Coronary artery (tissue), 2 donors: Measurements from ENCODE around the gene ATP9B.

Experiments
- DNase-seq: peaks from one replicate; pipeline ENCODE4 v3.0.0-alpha.2; 2017; ENCODE audit warnings: low spot score
- H3K27ac ChIP-seq, 2 donors: fragments of 200-600 bp; sonication (generic); one replicate each; pipeline ENCODE4 v1.5.1; 2016 to 2019
- H3K4me3 ChIP-seq: fragments of 200-600 bp; sonication (generic); 2 replicates; pipeline ENCODE4 v1.5.1; 2016; ENCODE audit warnings: mild to moderate bottlenecking, moderate library complexity
- CTCF ChIP-seq: fragments of 200-600 bp; sonication (generic); IDR thresholded peaks from one replicate; pipeline ENCODE4 v1.5.1; 2019; ENCODE audit warnings: antibody characterized with exemption

The ATP9B gene

DNA sequence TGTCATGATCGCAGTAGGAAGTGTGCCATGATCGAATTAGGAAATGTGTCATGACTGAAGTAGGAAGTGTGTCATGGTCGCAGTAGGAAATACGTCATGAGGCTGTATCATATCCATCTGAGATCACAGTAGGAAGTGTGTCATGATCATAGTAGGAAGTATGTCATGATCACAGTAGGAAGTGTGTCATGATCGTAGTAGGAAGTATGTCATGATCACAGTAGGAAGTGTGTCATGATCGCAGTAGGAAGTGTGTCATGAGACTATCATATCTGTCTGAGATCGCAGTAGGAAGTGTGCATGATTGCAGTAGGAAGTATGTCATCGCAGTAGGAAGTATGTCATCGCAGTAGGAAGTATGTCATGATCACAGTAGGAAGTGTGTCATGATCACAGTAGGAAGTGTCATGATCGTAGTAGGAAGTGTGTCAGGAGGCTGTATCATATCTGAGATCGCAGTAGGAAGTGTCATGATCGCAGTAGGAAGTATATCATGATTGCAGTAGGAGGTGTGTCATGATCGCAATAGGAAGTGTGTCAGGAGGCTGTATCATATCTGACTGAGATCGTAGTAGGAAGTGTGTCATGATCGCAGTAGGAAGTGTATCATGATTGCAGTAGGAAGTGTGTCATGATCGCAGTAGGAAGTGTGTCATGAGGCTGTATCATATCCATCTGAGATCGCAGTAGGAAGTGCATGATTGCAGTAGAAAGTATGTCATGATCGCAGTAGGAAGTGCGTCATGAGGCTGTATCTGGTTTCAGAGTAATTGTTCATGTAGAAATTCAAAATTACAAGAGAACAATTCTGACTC, 270.1 kb downstream of the ATP9B start:
- Histone ChIP-seq H3K4me3 (no peak overlapping the region), H3K27ac (no peak overlapping the region)
- TF ChIP-seq CTCF = no peak
- no peak for DNase-seq

DNA sequence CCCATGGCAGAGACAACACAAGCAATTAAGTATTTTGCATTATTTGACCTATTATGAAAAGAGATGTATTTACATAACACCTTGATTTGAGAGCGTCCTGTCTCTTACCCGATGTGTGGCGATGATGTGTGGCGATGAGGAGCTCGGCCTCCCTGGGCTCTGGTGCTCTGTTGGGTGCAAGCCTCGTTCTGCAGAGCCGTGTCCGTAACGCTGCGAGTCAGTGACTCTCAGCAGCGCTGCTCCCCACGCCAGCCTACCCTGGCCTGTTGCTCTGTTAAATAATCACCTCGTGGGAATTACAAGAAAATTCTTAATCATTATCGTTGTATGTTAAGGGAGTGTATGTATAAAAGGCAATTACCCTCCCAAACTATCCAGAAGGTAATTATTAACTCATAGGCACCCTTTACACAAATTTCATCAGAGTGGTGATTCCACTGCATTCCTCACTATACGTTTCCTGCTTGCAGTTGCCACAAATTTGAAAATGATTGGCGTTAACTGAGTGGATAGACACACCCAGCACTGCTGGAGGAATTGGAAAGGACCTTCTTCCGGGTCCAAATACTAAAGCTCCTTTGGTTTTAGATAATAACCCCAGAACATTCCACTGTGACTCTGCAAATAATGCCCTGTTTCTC, 274.5 kb downstream of the ATP9B start:
- H3K4me3 ChIP-seq = no peak overlapping the region
- no peak overlapping the region for H3K27ac ChIP-seq
- TF ChIP-seq CTCF = no peak
- DNase-seq = no peak

DNA sequence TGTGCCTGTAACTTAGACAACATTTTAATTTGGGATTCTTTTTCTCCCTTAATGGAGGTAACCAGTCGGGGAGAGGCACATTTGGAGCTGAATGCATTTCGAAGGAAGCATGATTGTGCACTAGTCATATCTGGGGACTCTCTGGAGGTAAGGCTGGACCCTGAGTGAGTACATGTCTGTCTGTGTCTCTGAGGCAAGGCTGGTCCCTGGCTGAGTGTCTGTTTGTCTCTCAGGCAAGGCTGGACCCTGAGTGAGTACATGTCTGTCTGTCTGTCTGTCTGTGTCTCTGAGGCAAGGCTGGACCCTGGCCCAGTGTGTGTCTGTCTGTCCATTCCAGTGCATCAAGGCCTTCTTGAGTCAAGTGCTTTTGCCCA, 275.0 kb downstream of the ATP9B start:
- no peak for TF ChIP-seq CTCF
- no peak overlapping the region for H3K27ac ChIP-seq
- DNase-seq = no peak
- H3K4me3 ChIP-seq = no peak overlapping the region

DNA sequence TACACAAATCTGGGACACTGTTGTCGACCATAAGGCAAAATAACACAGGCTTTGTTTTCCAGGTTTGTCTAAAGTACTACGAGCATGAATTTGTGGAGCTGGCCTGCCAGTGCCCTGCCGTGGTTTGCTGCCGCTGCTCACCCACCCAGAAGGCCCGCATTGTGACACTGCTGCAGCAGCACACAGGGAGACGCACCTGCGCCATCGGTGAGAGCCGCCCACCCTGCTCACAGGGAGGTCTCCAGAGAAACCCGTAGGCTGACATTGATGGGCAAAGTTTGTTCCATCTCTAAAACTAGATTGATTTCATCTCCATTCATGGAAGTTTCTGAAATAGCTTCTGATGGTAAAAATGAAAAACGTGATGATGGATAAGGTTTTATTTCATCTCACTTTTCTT, 276.2 kb downstream of the ATP9B start:
- no peak overlapping the region for H3K27ac ChIP-seq
- no peak for DNase-seq
- no peak overlapping the region for H3K4me3 ChIP-seq
- no peak for TF ChIP-seq CTCF

GRCh38 chr18:79345981-79346380, 276.8 kb downstream of the ATP9B start:
- DNase-seq = no peak
- Histone ChIP-seq H3K4me3 (no peak overlapping the region), H3K27ac (no peak overlapping the region)
- TF ChIP-seq CTCF = no peak

DNA sequence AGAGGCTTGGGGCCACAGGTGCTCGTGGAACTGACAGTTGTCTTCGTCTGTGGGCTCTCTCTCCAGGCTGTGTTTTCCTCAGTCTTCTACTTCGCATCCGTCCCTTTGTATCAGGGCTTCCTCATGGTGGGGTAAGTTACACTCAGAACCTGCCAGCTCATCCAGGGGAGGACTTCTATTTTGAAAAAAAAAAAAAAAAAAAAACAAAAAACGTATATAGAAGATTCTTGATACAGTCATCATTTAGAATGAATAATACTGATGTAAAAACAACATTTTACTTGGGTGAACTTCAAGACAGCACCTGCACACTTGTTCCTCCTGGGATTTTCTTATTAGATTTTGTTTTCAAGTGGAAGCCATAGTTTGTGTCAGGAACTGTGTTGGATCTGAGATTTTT, 278.9 kb downstream of the ATP9B start:
- Histone ChIP-seq H3K4me3 (no peak overlapping the region), H3K27ac (no peak overlapping the region)
- no peak for DNase-seq
- TF ChIP-seq CTCF = no peak

DNA sequence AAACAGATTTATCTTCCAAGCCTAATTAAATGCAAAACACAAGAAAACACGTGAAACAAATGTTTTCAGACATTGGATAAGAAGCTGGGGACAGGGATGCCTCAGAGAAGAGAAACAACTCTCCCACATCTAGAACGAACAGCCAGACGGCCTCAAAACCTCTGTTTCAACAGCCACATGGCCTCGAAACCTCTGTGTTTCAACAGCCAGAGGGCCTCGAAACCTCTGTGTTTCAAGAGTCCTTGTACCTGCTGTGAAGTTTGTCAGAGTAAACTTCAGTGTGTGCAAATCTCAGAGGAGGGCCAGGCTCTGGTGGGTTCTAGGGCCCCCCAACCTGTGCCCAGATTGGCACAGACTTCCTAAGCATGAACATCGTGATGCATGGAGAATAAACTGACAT, 283.2 kb downstream of the ATP9B start:
- Histone ChIP-seq H3K27ac (no peak overlapping the region), H3K4me3 (no peak overlapping the region)
- no peak for TF ChIP-seq CTCF
- DNase-seq = no peak
